ENCODE data around the gene CAPN10.

CAPN10 gene

DNA sequence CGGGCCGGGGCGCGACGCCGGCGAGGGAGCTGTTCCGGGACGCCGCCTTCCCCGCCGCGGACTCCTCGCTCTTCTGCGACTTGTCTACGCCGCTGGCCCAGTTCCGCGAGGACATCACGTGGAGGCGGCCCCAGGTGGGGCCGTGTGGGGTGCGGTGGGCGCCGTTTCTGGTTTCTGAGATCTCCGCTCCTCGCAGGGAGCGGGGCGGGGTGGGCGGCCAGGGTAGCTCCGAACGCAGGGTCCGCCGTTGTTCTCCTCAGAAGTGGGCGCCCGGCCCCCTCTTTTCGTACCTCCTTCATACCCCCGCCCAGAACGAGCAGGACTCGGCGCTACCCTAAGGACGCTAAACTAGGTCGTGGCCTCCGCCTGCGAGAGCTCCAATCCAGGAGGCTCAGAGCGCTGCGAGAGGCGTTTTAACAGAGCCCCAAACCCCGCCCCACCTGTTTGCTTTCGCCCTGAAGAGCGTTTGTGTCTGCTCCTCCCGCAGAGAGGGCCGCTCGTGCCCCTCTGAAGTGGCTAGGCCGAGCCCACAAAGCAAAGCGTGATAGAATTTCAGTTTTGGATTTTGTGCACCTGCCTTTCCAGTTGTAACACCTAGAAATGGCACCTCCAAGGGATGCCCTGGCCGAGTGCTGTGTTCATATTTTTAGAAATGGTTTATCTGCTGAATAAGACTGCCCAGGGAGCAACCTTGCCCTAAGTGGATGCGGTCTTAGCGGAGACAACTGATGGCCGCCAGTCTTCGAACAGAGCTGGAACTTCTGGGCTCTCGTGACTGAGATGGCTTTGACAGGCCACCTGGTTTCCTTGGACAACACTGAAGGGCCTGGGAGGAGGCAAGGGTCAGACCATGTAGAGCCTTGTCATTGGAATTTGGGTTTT, 626 bp downstream of the CAPN10 start:
- TF ChIP-seq FOXP2 (optimal IDR thresholded peaks at IDR 0.05; ENCODE audit: control extremely low read depth, extremely low read length, insufficient read depth), result no peak
- TF ChIP-seq POLR2AphosphoS5 (IDR thresholded peaks at IDR 0.05; ENCODE audit: borderline replicate concordance, low read depth, low read length), result no peak
- no peak for TF ChIP-seq EZH2 (IDR thresholded peaks at IDR 0.05)

DNA sequence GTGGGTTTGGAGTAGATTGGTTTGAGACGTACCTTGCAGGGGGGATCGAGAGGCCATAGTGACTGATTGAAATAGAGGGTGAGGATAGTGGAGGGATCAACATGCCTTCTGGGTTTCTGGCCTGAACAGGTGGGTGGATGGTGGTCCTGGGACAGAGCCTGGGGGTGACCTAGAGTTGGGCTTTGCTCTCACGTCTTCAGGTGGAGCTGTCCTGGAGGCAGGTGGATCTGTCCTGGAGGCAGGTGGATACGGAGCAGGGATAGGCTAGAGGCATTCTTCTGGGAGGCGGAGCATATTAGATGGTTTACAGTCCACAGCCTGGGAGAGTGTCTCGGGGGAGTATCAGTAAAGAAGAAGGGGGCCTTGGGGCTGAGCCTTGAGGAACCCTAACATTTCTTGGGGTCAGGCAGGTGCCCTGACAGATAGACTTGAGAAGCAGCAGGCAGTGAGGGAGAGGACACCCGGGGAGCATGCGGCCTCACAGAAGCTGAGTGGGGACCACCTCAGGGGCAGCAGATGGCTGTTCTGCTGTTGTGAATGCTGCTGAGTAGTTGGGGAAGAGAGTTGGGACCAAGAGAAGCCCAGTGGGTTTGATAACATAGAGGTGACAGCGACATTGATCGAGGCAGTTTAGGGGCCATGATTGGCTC, 1.6 kb downstream of the CAPN10 start:
- DNase-seq (ENCODE audit: low read depth, low spot score), result no peak
- no peaks in the 10 kb centered on the region for H3K9me3 ChIP-seq (ENCODE audit: low read depth, low read length)
- H3K4me3 ChIP-seq, result peak overlapping the region; percentile 99
- peak overlapping the region; percentile 61 for H3K9ac ChIP-seq (ENCODE audit: insufficient read length)
- TF ChIP-seq EZH2 (IDR thresholded peaks at IDR 0.05) (no peak), POLR2AphosphoS5 (IDR thresholded peaks at IDR 0.05; ENCODE audit: borderline replicate concordance, low read depth, low read length) (no peak)
- peaks cover 9% of the 10 kb centered on the region; the same call in 1 of the 2 replicates for H3K36me3 ChIP-seq (ENCODE audit: insufficient read depth, low read length)
- no peak overlapping the region for H3K27ac ChIP-seq

More for the DNA sequence above, 626 bp downstream of the CAPN10 start:
- Histone ChIP-seq H3K9ac (ENCODE audit: insufficient read length) (peak overlapping the region; percentile 61), H3K36me3 (ENCODE audit: insufficient read depth, low read length) (peaks cover 9% of the 10 kb centered on the region; the same call in 1 of the 2 replicates), H3K4me3 (peak overlapping the region; percentile 99), H3K27ac (no peak overlapping the region), H3K9me3 (ENCODE audit: low read depth, low read length) (no peaks in the 10 kb centered on the region)
- no peak for DNase-seq (ENCODE audit: low read depth, low spot score)

DNA sequence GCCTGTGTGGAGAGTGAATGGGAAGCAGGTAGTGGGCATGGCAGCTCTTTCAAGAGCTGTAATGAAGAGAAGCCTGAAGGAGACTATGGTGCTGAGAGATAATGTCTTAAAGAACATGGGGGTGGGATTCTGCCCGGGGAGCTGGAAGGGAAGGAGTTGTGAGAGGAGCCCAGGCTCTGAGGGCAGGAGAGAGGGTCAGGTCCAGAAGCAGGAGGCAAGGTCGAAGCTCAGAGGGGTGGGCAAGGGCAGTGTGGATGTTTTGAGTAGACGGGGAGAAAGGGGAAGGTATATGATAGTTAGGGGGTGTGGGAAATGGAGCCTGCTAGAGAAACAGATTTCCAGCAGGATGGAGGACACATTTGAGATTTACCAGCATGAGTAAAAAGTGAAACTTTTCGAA, 2.1 kb downstream of the CAPN10 start:
- no peak for DNase-seq (ENCODE audit: low read depth, low spot score)
- Histone ChIP-seq H3K9ac (ENCODE audit: insufficient read length) (no peak overlapping the region), H3K36me3 (ENCODE audit: insufficient read depth, low read length) (peaks cover 9% of the 10 kb centered on the region; the same call in 1 of the 2 replicates), H3K9me3 (ENCODE audit: low read depth, low read length) (no peaks in the 10 kb centered on the region), H3K4me3 (peak overlapping the region; percentile 59), H3K27ac (no peak overlapping the region)
- no peak for TF ChIP-seq POLR2AphosphoS5 (IDR thresholded peaks at IDR 0.05; ENCODE audit: borderline replicate concordance, low read depth, low read length)
- no peak for TF ChIP-seq FOXP2 (optimal IDR thresholded peaks at IDR 0.05; ENCODE audit: control extremely low read depth, extremely low read length, insufficient read depth)
- TF ChIP-seq EZH2 (IDR thresholded peaks at IDR 0.05), result no peak

DNA sequence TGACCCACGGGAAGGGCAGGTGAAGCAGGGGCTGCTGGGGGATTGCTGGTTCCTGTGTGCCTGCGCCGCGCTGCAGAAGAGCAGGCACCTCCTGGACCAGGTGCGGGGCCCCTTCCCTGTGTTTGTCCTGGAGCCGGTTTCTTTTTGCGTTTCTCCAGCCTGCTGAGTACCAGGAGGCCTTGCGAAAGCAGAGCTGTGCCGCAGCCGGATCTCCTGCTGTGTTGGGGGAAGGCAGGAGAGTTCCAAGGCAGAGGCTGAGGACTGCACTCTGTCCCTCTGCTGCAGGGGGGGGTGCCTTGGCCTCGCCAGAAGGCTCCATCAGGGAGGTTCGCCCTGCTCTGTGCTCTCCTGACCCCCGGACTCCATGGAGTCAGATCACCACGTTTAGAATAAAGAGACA, 2.8 kb downstream of the CAPN10 start:
- DNase-seq (ENCODE audit: low read depth, low spot score), result no peak
- H3K36me3 ChIP-seq (ENCODE audit: insufficient read depth, low read length), result peaks cover 9% of the 10 kb centered on the region; the same call in 1 of the 2 replicates
- peak overlapping the region; percentile 59 for H3K4me3 ChIP-seq
- no peak overlapping the region for H3K27ac ChIP-seq
- no peak overlapping the region for H3K9ac ChIP-seq (ENCODE audit: insufficient read length)
- no peaks in the 10 kb centered on the region for H3K9me3 ChIP-seq (ENCODE audit: low read depth, low read length)
- TF ChIP-seq FOXP2 (optimal IDR thresholded peaks at IDR 0.05; ENCODE audit: control extremely low read depth, extremely low read length, insufficient read depth) (no peak), POLR2AphosphoS5 (IDR thresholded peaks at IDR 0.05; ENCODE audit: borderline replicate concordance, low read depth, low read length) (no peak), EZH2 (IDR thresholded peaks at IDR 0.05) (no peak)

DNA sequence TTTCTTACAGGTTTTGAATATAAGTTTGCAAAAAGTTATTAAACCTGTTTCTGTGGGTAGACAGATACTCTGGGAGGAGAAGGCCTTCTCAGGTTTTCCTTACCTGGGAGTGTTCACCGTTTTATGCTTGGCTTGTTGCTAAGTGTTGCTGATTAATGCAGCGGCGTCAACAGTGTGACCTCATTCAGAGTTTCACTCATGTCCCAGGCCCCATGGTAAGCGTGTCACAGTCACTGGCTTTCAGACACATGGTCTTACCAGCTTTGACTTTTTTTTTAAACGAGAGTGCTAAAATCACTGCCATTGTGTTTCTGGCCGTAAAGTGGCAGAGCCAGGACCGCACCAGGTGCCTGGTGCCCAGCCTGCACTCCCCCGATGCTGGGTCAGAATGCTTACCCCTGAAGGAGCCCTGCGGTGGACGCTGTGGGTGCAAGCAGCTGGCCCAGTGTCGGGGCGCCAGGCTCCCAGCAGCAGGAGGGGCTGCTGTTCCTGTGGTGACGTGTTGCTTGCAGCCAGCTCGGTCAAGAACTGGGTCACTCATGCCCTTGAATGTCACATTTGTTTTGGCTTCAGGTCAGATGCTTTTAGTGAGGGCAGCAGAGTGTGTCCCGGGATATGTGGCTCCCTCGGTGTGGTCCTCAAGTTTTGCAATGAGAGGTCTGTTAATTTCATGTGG, 3.5 kb downstream of the CAPN10 start:
- H3K27ac ChIP-seq, result no peak overlapping the region
- TF ChIP-seq EZH2 (IDR thresholded peaks at IDR 0.05), result no peak
- no peak for TF ChIP-seq FOXP2 (optimal IDR thresholded peaks at IDR 0.05; ENCODE audit: control extremely low read depth, extremely low read length, insufficient read depth)
- TF ChIP-seq POLR2AphosphoS5 (IDR thresholded peaks at IDR 0.05; ENCODE audit: borderline replicate concordance, low read depth, low read length), result no peak
- no peak overlapping the region for H3K4me3 ChIP-seq
- peaks cover 5% of the 10 kb centered on the region; the same call in 1 of the 2 replicates for H3K36me3 ChIP-seq (ENCODE audit: insufficient read depth, low read length)
- no peaks in the 10 kb centered on the region for H3K9me3 ChIP-seq (ENCODE audit: low read depth, low read length)
- H3K9ac ChIP-seq (ENCODE audit: insufficient read length), result no peak overlapping the region
- DNase-seq (ENCODE audit: low read depth, low spot score), result no peak

DNA sequence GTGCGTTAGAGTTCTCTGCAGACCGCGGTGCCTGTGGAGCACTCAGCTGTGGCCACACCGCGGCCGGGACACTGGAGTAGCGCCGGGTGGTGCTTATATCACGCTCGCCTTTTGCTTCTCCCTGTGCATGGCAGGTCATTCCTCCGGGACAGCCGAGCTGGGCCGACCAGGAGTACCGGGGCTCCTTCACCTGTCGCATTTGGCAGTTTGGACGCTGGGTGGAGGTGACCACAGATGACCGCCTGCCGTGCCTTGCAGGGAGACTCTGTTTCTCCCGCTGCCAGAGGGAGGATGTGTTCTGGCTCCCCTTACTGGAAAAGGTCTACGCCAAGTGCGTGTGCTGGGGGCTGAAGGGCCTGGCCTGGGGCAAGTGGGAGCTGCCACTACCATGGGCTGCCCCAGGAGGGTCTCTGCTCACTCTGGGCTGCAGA, 4.2 kb downstream of the CAPN10 start:
- H3K9ac ChIP-seq (ENCODE audit: insufficient read length), result no peak overlapping the region
- no peak overlapping the region for H3K4me3 ChIP-seq
- no peak for DNase-seq (ENCODE audit: low read depth, low spot score)
- TF ChIP-seq FOXP2 (optimal IDR thresholded peaks at IDR 0.05; ENCODE audit: control extremely low read depth, extremely low read length, insufficient read depth) (no peak), EZH2 (IDR thresholded peaks at IDR 0.05) (no peak), POLR2AphosphoS5 (IDR thresholded peaks at IDR 0.05; ENCODE audit: borderline replicate concordance, low read depth, low read length) (no peak)
- peaks cover 5% of the 10 kb centered on the region; the same call in 1 of the 2 replicates for H3K36me3 ChIP-seq (ENCODE audit: insufficient read depth, low read length)
- no peak overlapping the region for H3K27ac ChIP-seq
- H3K9me3 ChIP-seq (ENCODE audit: low read depth, low read length), result no peaks in the 10 kb centered on the region

DNA sequence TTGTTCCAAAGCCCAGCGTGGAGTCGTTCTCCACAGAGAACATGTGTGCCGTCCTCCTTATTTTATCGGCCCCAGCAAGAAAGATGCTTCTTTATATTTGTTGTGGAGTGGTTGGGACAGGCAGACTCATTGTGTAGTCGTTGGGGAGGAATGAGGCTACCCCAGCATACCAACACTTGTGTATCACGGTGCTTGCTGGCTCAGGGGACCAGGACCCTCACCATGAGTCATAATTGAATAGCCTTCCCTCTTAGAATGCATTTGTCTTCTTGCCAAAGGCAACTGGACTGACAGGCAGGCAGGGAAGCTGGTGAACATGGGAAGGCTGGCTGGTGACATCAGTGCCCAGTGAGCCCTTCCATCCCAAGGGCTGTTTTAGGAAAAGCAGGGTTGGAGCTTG, 4.7 kb downstream of the CAPN10 start:
- H3K27ac ChIP-seq, result no peak overlapping the region
- TF ChIP-seq FOXP2 (optimal IDR thresholded peaks at IDR 0.05; ENCODE audit: control extremely low read depth, extremely low read length, insufficient read depth), result no peak
- no peak for TF ChIP-seq EZH2 (IDR thresholded peaks at IDR 0.05)
- no peak for TF ChIP-seq POLR2AphosphoS5 (IDR thresholded peaks at IDR 0.05; ENCODE audit: borderline replicate concordance, low read depth, low read length)
- H3K36me3 ChIP-seq (ENCODE audit: insufficient read depth, low read length), result peaks cover 5% of the 10 kb centered on the region; the same call in 1 of the 2 replicates
- H3K9me3 ChIP-seq (ENCODE audit: low read depth, low read length), result no peaks in the 10 kb centered on the region
- H3K9ac ChIP-seq (ENCODE audit: insufficient read length), result no peak overlapping the region
- no peak overlapping the region for H3K4me3 ChIP-seq
- DNase-seq (ENCODE audit: low read depth, low spot score), result no peak

DNA sequence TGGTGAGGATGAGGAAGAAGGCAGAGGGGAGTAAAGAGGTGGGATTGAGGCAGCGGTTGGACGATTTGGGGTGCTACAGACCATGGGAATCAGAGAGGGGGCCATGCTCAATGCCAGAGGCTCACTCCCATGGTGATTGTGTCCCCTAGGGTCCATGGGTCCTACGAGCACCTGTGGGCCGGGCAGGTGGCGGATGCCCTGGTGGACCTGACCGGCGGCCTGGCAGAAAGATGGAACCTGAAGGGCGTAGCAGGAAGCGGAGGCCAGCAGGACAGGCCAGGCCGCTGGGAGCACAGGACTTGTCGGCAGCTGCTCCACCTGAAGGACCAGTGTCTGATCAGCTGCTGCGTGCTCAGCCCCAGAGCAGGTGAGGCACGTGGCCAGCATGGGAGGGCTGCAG, 5.2 kb downstream of the CAPN10 start:
- Histone ChIP-seq H3K4me3 (no peak overlapping the region), H3K27ac (no peak overlapping the region), H3K9ac (ENCODE audit: insufficient read length) (no peak overlapping the region), H3K36me3 (ENCODE audit: insufficient read depth, low read length) (peaks cover 5% of the 10 kb centered on the region; the same call in 1 of the 2 replicates), H3K9me3 (ENCODE audit: low read depth, low read length) (no peaks in the 10 kb centered on the region)
- TF ChIP-seq FOXP2 (optimal IDR thresholded peaks at IDR 0.05; ENCODE audit: control extremely low read depth, extremely low read length, insufficient read depth) (no peak), EZH2 (IDR thresholded peaks at IDR 0.05) (no peak), POLR2AphosphoS5 (IDR thresholded peaks at IDR 0.05; ENCODE audit: borderline replicate concordance, low read depth, low read length) (no peak)
- no peak for DNase-seq (ENCODE audit: low read depth, low spot score)
